IMR-90 (cell line): ENCODE results near the gene ELF5. TPM values are rescaled to one million over a fixed set of nuclear protein-coding genes. Genes with fewer than 3 reads are reported as not detected.

Experiments used
- polyA plus RNA-seq, 3 experiments: library from polyadenylated mRNA; depleted of rRNA; stranded (reverse); fragments of >200 nt; gene quantifications; 2 replicates each; pipeline ENCODE4 v1.2.3, GENCODE V29; 2012; ENCODE audit warnings: low replicate concordance in 1 of 3
- total RNA-seq: library from RNA; depleted of rRNA; stranded (reverse); fragments of >200 nt; gene quantifications from 2 replicates; pipeline ENCODE4 v1.2.3, GENCODE V29; 2012; rRNA removed

The ELF5 gene
- total and polyA plus RNA-seq, 2 of the 4 experiments (the other 2 are of a cell fraction) = not detected

Other genes starting within 250 kb of the ELF5 start
- 0.18 and 0.28 TPM in 2 replicates for gene ABTB2, start 155.8 kb downstream of the ELF5 start, total RNA-seq
- gene ABTB2, start 155.8 kb downstream of the ELF5 start, polyA plus RNA-seq (2012; rRNA removed) = 2.0 and 2.2 TPM in 2 replicates
- 69.7 and 80.5 TPM in 2 replicates for gene CAT, start 74.9 kb downstream of the ELF5 start, total RNA-seq
- gene CAT, start 74.9 kb downstream of the ELF5 start, polyA plus RNA-seq (2012; rRNA removed) = 48.1 and 52.5 TPM in 2 replicates
- gene EHF, start 107.3 kb upstream of the ELF5 start, total RNA-seq = under 0.01 TPM in 1 of 2 replicates, not detected in the other
- not detected in 2 replicates for gene EHF, start 107.3 kb upstream of the ELF5 start, polyA plus RNA-seq (2012; rRNA removed)